Psoas muscle (tissue), 8 donors: ENCODE data around the gene ARHGEF4. TPM values are rescaled to one million over a fixed set of nuclear protein-coding genes. Genes with fewer than 3 reads are reported as not detected.

ENCODE experiments used
- ATAC-seq, 4 donors: fragments of 200-7000 bp; cut with Tn5 transposase; one replicate each; pipeline ENCODE4 v1.9.1; 2020; ENCODE audit warnings: moderate library complexity in 3 of 4, mild to moderate bottlenecking in 2 of 4
- DNase-seq, 2 donors: peaks; one replicate each; pipeline ENCODE4 v3.0.0-alpha.2; 2020
- H3K27ac ChIP-seq: fragments of 200-600 bp; one replicate; pipeline ENCODE4 v1.8.0; 2022
- H3K27me3 ChIP-seq, 3 donors: fragments of 200-600 bp in 1 of 3; one replicate each; pipeline versions ENCODE4 v1.6.1 to v1.8.0; 2013 to 2022; ENCODE audit warnings: low read length in 2 of 3, mild to moderate bottlenecking in 2 of 3, moderate library complexity in 1 of 3; ENCODE audit not compliant: insufficient read depth in 3 of 3
- H3K36me3 ChIP-seq, 2 donors: fragments of 200-600 bp in 1 of 2; one replicate each; pipeline versions ENCODE4 v1.6.1 to v1.8.0; 2013 to 2022; ENCODE audit warnings: low read depth in 1 of 2, mild to moderate bottlenecking in 1 of 2, moderate library complexity in 1 of 2; ENCODE audit not compliant: insufficient read depth in 1 of 2
- H3K4me1 ChIP-seq: fragments of 200-600 bp; one replicate; pipeline ENCODE4 v1.8.0; 2022
- H3K4me3 ChIP-seq: fragments of 200-600 bp; one replicate; pipeline ENCODE4 v1.8.0; 2022; ENCODE audit warnings: mild to moderate bottlenecking
- H3K9me3 ChIP-seq: fragments of 200-600 bp; one replicate; pipeline ENCODE4 v1.8.0; 2022
- CTCF ChIP-seq: fragments of 200-600 bp; IDR thresholded peaks from one replicate; pipeline ENCODE4 v1.8.0; 2022; ENCODE audit warnings: antibody characterized with exemption
- WGBS, 3 donors: extraction: QIAGEN DNeasy Blood & Tissue Kit; methylation state at CpG; one replicate each; pipeline versions ENCODE4 v1.1.6 to v1.1.7; 2013; 5-methylcytosine and 5-hydroxymethylcytosine counted together
- intact Hi-C, 2 donors: fragments of 100-400 bp; cut with DNase I; formaldehyde crosslinking; loops; one replicate each; pipeline versions ENCODE4 v1.11.0 to v1.14.2; 2022
- polyA plus RNA-seq, 3 donors: library from polyadenylated mRNA; stranded (reverse); fragments of 200-250 nt; gene quantifications; one replicate each; pipeline ENCODE4 v1.2.3, GENCODE V29; 2013
- total RNA-seq, 4 donors: library from RNA; stranded (reverse); fragmentation: NEBNext Ultra II Directional in 2 of 4; extraction: Animal tissue kit (Norgen Biotek cat#: 25700) in 2 of 4; gene quantifications; one replicate each; pipeline versions ENCODE4 v1.2.1 to v1.2.4, GENCODE V29; 2021 to 2023
- donor health status: healthy with polysubstance abuse.
- donor health status: DM: no; HTN: no; CAD: no; lungs with moderate emphysema.
- donor health status: Bipolar disorder and iron deficiency.
- donor health status: healthy.
- donor health status: DM: yes; HTN: yes; CAD: no.
- donor health status: DM: no; HTN: no; CAD: no.
- donor health status: DM: no; HTN: no; CAD: no.
- donor health status: DM: yes; HTN: yes; CAD: no.

ARHGEF4 gene
- total and polyA plus RNA-seq, 7 donors, result 0.63 to 6.9 (median 3.7) TPM

- ATAC-seq, result no peak
- WGBS, 3 donors, result 37 to 48% (median 40%) methylated on average over 8 of the region's 8 CpGs
Measured at GRCh38 chr2:131016826-131017741, 180.4 kb downstream of the ARHGEF4 start.

GRCh38 chr2:131022731-131023130 is 186.0 kb downstream of the ARHGEF4 start:
- Histone ChIP-seq H3K36me3 (no peaks in the 10 kb centered on the region), H3K27me3 (no peaks in the 10 kb centered on the region), H3K4me3 (no peak overlapping the region), H3K9me3 (no peaks in the 10 kb centered on the region), H3K4me1 (no peaks in the 10 kb centered on the region), H3K27ac (no peak overlapping the region)
- intact Hi-C loops, result no loop called here
- 82 to 88% (median 83%) methylated on average over 1 of the region's 1 CpG for WGBS, 3 donors
- no peak for DNase-seq
- no peak for TF ChIP-seq CTCF
- no peak for ATAC-seq

More at GRCh38 chr2:131016826-131017741, 180.4 kb downstream of the ARHGEF4 start:
- Histone ChIP-seq H3K9me3 (no peaks in the 10 kb centered on the region), H3K4me1 (no peaks in the 10 kb centered on the region), H3K27ac (no peak overlapping the region), H3K27me3 (no peaks in the 10 kb centered on the region), H3K36me3 (no peaks in the 10 kb centered on the region), H3K4me3 (no peak overlapping the region)
- no peak for DNase-seq
- no peak for TF ChIP-seq CTCF
- intact Hi-C loops, result no loop called here

- DNase-seq (no peak), ATAC-seq (no peak)
- no peaks in the 10 kb centered on the region for H3K4me1 ChIP-seq
- H3K9me3 ChIP-seq, result no peaks in the 10 kb centered on the region
- intact Hi-C loops, result no loop called here
- no peak overlapping the region for H3K4me3 ChIP-seq
- no peak for TF ChIP-seq CTCF
- no peaks in the 10 kb centered on the region for H3K27me3 ChIP-seq
- no peaks in the 10 kb centered on the region for H3K36me3 ChIP-seq
- no peak overlapping the region for H3K27ac ChIP-seq
- WGBS, 3 donors, result 84 to 100% (median 85%) methylated on average over 1 of the region's 1 CpG
Measured at GRCh38 chr2:131023758-131024157, 187.0 kb downstream of the ARHGEF4 start.

- Histone ChIP-seq H3K36me3 (no peaks in the 10 kb centered on the region), H3K4me1 (no peaks in the 10 kb centered on the region), H3K27ac (no peak overlapping the region), H3K4me3 (no peak overlapping the region), H3K27me3 (no peaks in the 10 kb centered on the region), H3K9me3 (no peaks in the 10 kb centered on the region)
- TF ChIP-seq CTCF, result no peak
- no peak for DNase-seq
- intact Hi-C loops, result no loop called here
- ATAC-seq, result no peak
- WGBS, 3 donors, result 41 to 55% (median 54%) methylated on average over 5 of the region's 5 CpGs
Measured at GRCh38 chr2:131026919-131027318, 190.2 kb downstream of the ARHGEF4 start.
